HG02852 (cell line): Measurements from ENCODE around the gene ITPR1.

Source experiments
- ATAC-seq: cut with Tn5 transposase; IDR thresholded peaks from one replicate; pipeline ENCODE4 v1.9.1; 2021; ENCODE audit warnings: mild to moderate bottlenecking, moderate library complexity; ENCODE audit not compliant: unreplicated experiment

The ITPR1 gene

GRCh38 chr3:4865714-4866113 lies 372.6 kb downstream of the ITPR1 start:
- ATAC-seq, result no peak

GRCh38 chr3:4866866-4867265 lies 373.7 kb downstream of the ITPR1 start:
- ATAC-seq, result no peak

GRCh38 chr3:4877173-4877787 lies 384.1 kb downstream of the ITPR1 start:
- ATAC-seq, result no peak

- ATAC-seq, result no peak
Measured at GRCh38 chr3:4880850-4881249, 387.7 kb downstream of the ITPR1 start.

GRCh38 chr3:4882548-4882947 lies 389.4 kb downstream of the ITPR1 start:
- ATAC-seq, result no peak

GRCh38 chr3:4883011-4883410 lies 389.9 kb downstream of the ITPR1 start:
- ATAC-seq, result no peak

- ATAC-seq, result no peak
Measured at GRCh38 chr3:4884888-4885287, 391.7 kb downstream of the ITPR1 start.

- ATAC-seq, result no peak
Measured at GRCh38 chr3:4885316-4885715, 392.2 kb downstream of the ITPR1 start.

- no peak for ATAC-seq
Measured at GRCh38 chr3:4886448-4886847, 393.3 kb downstream of the ITPR1 start.

GRCh38 chr3:4887177-4887576 lies 394.0 kb downstream of the ITPR1 start:
- no peak for ATAC-seq

GRCh38 chr3:4888913-4889846 lies 396.0 kb downstream of the ITPR1 start:
- peak; percentile 88 for ATAC-seq

- no peak for ATAC-seq
Measured at GRCh38 chr3:4889896-4890295, 396.7 kb downstream of the ITPR1 start.

GRCh38 chr3:4894891-4895530 lies 401.9 kb downstream of the ITPR1 start:
- ATAC-seq, result no peak

GRCh38 chr3:4895838-4896237 lies 402.7 kb downstream of the ITPR1 start:
- ATAC-seq, result no peak
